Bronchial epithelial cell (primary cell): ENCODE results near the gene RIPK1. TPM values are rescaled to one million over a fixed set of nuclear protein-coding genes. Genes with fewer than 3 reads are reported as not detected.

ENCODE experiments used
- DNase-seq: peaks from one replicate; pipeline ENCODE4 v3.0.0-alpha.2; 2010; ENCODE audit warnings: low read depth
- FAIRE-seq: peaks from 2 replicates; lab custom pipeline; 2011; peaks lifted over from hg19 to GRCh38; lab: Jason Lieb, UNC
- H3K27me3 ChIP-seq: 2 replicates; pipeline ENCODE4 v1.5.1; 2011; ENCODE audit warnings: low read length; ENCODE audit not compliant: control insufficient read depth, insufficient read depth
- H3K36me3 ChIP-seq: 2 replicates; pipeline ENCODE4 v1.5.1; 2011; ENCODE audit warnings: low read length; ENCODE audit not compliant: control insufficient read depth, insufficient read depth
- H3K4me3 ChIP-seq: 2 replicates; pipeline ENCODE4 v1.5.1; 2011; ENCODE audit warnings: mild to moderate bottlenecking, low read depth, low read length, control low read depth
- CTCF ChIP-seq: IDR thresholded peaks from 2 replicates; pipeline ENCODE4 v1.5.1; 2011; ENCODE audit warnings: mild to moderate bottlenecking, moderate library complexity, low read length, control low read depth, inconsistent platforms; ENCODE audit not compliant: insufficient read depth, severe bottlenecking
- total RNA-seq: library from RNA; depleted of rRNA; stranded (reverse); fragments of >200 nt; gene quantifications from 2 replicates; pipeline ENCODE4 v1.2.1, GENCODE V29; 2014

Gene RIPK1
- total RNA-seq, 1 donor from 2014 or later = 12.6 TPM

DNA sequence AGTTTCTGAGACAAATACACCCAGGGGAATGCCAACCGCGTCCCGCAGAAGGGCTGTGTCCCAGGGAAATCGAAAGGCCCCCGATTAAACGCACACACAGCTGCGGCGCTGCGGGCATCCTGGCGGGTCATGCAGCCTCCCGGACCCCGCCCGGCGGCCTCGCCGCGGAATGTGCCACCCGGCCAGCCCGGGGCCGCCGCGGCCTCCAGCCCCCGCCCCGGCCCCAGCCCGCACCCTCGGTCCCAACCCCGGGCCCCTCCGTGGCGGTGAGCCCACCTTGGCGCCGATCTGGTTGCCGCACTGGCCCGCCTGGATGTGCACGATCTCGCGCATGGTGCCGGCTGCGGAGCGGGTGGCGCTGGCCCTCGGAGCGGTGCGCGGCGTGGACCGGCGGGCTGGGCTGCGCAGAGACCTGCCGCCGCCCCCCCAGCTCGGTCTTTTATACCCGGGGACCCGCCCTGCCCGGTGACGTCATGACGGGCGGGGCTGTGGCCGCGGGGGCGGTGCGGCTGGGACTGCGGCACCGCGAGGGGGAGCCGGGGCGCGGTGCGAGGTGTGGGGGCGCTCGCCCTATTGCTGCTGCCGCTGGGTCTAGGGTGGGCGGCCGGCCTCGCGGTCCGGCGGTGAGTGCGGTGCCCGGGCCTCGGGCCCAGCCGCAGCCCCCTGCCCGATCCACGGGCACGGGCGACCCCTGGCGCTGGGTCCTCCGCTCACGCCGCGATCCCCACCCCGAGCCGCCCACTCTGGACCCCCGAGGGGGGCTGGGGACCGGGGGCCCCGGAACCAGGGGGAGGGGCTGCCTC is 89.0 kb downstream of the RIPK1 start, which contains the start of gene TUBB2A:
Gene TUBB2A, minus strand, starts transcription at position 414 of the 803 bp plus-strand sequence. Its CDS starts 81 bp downstream, at position 333.
- peak within 1 kb of the TSS; percentile 59 for H3K4me3 ChIP-seq
- peak; percentile 37 for DNase-seq
- H3K27me3 ChIP-seq = no peaks in the 10 kb centered on the region
- H3K36me3 ChIP-seq = peaks cover 3% of the 10 kb centered on the region
- no peak for FAIRE-seq
- peak; percentile 61 for TF ChIP-seq CTCF

DNA sequence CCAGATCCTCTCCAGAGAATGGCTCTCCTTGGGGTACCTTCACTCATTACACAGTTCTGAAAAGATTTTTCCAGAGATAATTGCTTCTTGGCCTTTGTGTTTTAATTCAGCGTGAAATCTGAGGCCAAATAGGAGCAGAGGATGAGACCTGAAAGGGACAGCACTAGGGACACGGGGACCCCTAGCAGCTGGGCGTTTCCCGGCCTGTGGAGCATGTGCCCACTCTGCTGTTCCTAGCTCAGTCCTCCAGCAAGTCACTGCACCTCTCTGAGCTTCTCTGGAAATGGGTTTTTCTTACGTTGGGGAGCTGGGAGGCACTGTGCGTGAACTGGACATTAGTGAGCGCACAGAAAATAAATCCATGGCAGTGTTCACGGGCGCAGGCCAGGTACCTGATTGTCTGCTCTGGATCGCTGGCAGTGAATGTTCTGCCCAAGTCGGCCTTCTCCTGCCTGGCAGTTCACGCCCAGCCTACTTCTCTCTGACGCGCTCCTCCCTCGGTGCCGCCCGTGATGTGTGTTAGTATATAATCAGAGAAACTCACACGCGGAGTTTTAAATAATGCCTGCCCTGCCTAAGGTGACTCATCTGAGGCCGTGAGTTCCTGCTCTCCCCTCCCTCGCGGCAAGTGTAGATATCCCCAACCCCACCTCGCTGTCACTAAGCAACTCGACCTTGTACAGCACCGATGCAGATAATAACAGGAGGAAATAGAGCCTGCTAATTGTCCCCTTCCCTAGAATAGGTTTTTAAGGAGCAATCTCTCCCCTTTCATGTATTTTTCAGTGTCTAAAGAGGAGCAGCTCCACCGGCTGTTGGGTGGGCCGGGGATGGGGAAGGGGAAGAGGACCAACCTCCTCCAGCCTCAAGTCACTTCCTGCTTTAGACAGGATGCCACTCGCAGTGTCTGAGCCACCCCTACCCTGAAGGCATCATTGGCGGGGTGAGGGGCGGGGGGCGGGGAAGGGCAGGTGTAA is 91.8 kb downstream of the RIPK1 start:
- Histone ChIP-seq H3K27me3 (no peaks in the 10 kb centered on the region), H3K36me3 (peaks cover 3% of the 10 kb centered on the region), H3K4me3 (no peak overlapping the region)
- no peak for TF ChIP-seq CTCF
- no peak for FAIRE-seq
- DNase-seq = peak; percentile 70

DNA sequence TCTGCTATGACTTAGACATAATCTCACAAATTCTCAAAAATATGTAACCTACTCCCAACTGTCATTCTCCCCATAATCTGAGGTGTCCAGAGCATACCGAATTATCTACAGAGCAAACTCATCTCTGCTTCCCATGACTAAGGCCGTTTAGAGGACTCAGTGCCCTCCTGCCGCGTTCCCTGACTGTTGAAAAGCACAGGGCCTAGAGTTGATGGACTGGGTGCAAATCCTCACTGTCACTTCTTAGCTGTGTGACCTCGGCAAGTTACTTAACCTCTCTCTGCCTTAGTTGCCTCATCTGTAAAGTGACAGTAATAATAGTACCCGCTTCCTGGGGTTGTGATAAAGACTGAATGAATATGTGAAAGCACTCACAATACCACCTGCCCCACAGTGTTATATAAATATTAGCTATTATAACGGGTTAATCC is 93.8 kb downstream of the RIPK1 start:
- H3K36me3 ChIP-seq = no peaks in the 10 kb centered on the region
- DNase-seq (no peak), FAIRE-seq (no peak)
- no peaks in the 10 kb centered on the region for H3K27me3 ChIP-seq
- no peak for TF ChIP-seq CTCF
- no peak overlapping the region for H3K4me3 ChIP-seq

DNA sequence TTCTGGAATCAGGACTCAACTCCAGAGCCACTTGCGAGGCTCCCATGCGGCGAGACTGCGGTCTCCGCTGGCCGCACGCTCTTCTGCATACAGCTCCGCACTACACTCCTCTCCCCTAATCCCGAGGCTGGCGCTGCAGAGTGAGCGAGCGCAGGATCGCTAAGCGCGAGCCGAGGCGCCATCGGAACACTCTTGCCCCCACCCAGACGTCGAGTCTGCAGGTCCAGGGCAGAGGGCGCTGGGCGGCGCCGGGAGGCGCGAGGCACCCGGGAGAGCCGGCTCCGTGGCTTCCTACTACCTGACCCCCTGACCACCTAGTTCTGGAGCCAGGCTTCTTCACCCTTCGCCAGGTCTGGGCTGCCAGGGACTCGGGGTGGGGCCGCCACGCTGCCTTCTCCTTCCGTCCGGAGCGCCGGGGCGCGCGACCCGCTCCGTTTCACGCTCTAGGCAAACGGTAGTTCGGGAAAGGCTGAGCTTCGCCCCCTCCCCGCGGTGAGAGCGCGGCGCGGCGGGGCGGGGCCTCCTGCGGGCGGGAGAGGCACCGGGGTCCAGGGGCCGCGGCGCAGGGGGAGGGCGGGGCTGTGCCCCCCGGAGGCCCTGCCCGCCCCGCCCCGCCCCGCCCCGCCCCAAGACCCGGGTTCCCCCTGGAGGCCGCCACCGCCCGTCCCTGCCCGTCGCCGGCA is 94.4 kb downstream of the RIPK1 start:
- peak; percentile 22 for TF ChIP-seq CTCF
- FAIRE-seq = no peak

GRCh38 chr6:3163248-3163594 is 94.9 kb downstream of the RIPK1 start:
- Histone ChIP-seq H3K4me3 (peak overlapping the region; percentile 59), H3K36me3 (no peaks in the 10 kb centered on the region), H3K27me3 (no peaks in the 10 kb centered on the region)
- FAIRE-seq (no peak), DNase-seq (no peak)
- TF ChIP-seq CTCF = no peak

More for the DNA sequence above, 94.4 kb downstream of the RIPK1 start:
- H3K27me3 ChIP-seq = no peaks in the 10 kb centered on the region
- H3K36me3 ChIP-seq = no peaks in the 10 kb centered on the region
- H3K4me3 ChIP-seq = peak overlapping the region; percentile 59
- DNase-seq = peak; percentile 58
